Measurements from ENCODE around the gene AKT3.

Gene AKT3

DNA sequence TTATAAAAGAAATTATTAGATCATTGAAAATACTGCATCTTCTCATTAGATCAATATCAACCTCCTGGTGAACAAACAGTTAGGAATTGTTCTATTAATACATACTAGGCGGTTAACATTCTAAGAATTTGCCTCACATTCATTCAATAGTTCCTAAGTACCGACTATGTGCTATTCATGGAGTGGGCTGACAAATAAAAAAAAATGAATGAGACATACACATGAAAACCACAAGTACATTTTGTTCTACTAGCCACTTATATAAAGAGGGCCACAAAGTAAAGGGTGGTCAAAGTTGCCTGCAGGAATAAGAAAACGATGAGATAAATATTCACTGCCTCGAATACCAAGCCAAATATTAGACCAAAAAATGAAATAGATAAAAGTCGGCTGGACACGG is 299.8 kb downstream of the AKT3 start:
- no peak for DNase-seq (ENCODE audit: low spot score)

DNA sequence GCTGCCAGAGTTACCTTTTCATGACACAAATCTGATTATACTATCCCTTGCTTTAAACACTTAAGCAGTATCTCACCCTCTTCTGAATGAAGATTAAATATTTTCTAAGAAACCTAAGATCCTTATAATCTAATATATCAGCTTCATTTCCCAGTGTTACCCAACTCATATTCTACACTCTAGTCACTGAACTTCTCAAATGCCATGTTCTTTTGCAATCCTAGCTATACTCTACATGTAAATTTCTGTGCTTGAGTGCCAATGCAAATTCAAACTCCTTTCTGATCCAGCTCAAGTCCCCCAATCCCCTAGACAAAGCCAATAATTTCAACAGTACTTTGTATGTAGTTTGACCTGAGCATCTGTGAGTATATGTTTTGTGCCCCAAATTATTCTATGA is 300.3 kb downstream of the AKT3 start:
- DNase-seq (ENCODE audit: low spot score): no peak

DNA sequence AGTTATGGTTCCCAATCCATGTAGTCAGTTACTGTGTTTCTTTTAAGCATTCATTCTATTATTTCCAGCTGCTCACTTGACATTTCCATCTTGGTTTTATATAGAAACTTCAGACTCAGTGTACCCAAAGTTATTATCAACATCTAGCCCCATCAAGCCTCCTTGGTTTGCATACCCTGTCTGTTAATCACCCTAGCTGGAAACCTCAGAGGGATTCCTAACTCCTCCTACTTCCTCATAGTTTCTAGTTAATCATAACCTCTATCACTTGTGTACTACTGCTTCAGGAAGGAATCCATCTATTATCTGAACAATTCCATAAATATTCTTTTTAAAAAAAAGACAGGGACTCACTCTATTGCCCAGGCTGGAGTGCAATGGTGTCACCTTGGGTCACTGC is 300.9 kb downstream of the AKT3 start:
- DNase-seq (ENCODE audit: low spot score): no peak

DNA sequence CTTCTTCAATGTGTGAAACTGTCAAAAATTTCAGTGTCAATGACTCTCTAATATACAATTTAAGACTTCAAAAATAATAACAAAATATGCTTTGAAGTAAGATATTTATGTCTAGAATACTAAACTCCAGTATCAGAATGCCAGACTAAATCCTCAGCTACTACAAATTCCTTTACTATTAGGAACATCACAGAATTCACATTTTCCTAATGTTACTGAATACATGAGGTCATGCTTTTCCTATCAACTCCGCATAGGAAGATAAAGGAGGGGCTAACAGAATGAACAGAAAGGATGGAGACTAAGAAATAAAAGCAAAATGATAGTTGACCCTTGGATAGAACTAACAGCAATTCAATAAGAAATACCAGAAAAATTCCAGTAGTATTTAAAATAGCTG is 301.5 kb downstream of the AKT3 start:
- no peak for DNase-seq (ENCODE audit: low spot score)

DNA sequence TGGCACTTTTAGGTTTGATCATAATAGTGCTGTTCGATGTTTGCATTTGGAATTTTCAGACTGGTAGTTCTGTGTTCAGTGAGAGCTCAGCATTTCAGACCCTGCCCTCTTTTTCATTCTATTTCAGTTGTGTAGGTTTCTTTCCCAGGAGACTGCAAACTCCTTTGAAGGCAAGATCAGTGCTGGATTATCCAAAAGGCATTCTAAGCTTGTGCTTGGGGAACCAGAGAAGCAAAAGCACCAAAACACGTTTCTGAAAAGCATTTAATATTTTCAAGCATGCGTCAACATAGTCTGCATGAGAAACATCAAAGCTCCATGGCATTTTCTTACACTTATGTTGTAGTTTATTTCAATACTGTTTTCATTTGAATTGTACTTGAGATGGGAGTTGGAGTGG is 302.2 kb downstream of the AKT3 start:
- no peak for DNase-seq (ENCODE audit: low spot score)

DNA sequence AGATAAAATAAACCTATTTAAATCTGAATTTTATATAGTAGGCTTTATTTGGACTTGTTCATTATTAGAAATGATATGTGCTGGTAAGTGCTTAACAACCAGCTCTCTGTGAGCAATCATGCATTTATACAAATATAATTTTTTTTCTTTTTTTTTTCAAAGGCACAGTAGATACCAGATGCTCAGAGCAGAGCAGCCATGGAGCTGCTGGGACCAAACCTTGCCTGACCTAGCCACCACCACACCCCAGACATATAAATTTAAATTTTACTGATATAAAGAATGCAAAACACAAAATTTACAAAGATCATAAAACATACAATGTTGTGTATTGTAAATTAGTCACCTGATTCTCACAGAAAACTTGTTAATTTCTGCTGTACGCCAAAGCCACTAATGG is 303.6 kb downstream of the AKT3 start:
- DNase-seq (ENCODE audit: low spot score): no peak

DNA sequence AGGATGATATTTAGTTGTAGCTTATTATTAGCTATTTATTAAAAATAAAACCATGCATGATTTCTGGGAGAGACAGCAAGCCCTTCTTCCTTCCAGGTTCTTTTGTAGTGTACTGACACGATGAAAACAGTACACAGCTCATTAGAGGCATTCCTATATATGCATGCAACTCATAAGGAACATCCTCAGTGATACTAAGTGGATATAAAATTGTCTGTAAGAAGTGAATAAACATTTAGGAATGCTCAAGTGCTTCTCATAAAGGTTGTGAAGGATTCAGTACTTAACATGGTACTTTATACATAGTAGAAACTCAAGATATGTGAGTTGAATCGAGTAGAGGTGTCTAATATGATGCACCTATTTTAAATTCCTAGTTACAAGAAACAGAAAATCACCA is 306.5 kb downstream of the AKT3 start:
- no peak for DNase-seq (ENCODE audit: low spot score)

DNA sequence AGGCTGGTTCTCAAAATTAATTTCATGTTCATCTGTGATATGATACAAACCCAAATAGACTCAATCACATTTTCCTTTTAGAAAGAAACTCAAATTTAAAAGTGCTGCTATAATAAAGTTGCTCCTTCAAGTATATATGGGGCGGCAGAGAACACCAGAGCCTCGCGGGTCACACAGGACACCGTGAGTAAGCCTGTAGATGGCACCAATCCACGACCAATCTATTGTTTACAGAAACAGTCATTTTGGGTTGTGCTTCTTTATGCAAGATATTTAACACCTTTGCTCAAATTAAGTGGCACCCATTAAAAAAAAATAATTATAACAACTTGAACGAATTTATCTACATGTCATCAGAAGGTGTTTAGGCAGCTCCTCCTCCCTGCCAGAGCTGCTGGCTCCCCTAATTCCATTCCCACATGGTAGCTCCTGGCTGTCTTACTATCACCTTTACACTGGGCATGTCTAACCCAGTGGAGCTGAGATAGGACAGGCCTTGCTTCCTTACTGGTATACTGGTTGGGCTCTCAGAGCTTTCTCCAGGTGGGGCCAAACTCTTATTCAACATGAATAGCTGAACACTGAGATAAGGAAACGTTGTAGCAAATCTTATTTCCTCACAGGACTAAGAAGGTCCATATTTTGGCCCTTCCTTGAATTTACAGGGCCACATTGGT is 307.2 kb downstream of the AKT3 start:
- no peak for DNase-seq (ENCODE audit: low spot score)

DNA sequence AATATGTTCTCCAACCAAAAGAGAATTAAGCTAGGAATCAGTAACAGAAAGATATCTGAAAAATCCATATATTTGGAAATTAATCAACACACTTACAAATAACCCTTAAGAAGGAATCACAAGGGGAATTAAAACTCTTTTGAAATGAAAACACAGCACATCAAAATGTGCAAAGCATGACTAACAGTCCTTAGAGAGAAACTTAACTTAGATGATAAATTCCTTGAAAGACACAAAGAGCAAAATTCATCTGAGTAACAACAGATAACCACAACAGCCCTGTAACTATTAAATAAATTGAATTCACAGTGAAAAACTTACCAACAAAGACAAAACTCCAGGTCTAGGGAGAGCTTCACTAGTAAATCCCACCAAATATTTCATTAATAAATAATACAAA is 310.4 kb downstream of the AKT3 start:
- DNase-seq (ENCODE audit: low spot score): no peak

DNA sequence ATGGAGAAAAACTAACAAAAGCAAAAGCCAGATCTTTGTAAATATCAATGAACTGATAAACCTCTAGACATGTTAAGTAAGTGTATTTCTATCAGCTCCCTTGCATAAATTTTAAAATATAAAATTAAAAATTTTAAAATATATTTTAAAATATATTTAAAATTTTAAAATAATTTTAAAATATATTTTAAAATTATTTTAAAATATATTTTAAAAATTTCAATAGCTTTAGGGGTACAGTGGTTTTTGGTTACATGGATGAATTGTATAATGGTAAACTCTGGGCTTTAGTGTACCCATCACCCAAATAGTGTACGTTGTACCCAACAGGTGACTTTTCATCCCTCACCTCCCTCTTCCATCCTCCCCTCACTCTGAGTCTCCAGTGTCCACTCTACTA is 315.0 kb downstream of the AKT3 start:
- DNase-seq (ENCODE audit: low spot score): no peak

DNA sequence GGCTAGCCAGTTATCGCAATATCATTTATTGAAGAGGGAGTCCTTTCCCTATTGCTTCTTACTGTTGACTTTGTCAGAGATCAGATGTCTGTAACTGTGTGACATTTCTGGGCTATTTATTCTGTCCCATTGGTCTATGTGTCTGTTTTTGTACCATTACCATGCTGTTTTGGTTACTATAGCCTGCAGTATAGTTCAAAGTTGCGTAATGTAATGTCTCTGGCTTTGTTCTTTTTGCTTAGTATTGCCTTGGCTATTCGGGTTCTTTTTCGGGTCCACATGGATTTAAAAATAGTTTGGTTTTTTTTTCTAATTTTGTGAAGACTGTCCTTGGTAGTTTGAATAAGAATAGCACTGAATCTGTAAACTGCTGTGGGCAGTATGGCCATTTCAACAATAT is 320.5 kb downstream of the AKT3 start:
- DNase-seq (ENCODE audit: low spot score): no peak

DNA sequence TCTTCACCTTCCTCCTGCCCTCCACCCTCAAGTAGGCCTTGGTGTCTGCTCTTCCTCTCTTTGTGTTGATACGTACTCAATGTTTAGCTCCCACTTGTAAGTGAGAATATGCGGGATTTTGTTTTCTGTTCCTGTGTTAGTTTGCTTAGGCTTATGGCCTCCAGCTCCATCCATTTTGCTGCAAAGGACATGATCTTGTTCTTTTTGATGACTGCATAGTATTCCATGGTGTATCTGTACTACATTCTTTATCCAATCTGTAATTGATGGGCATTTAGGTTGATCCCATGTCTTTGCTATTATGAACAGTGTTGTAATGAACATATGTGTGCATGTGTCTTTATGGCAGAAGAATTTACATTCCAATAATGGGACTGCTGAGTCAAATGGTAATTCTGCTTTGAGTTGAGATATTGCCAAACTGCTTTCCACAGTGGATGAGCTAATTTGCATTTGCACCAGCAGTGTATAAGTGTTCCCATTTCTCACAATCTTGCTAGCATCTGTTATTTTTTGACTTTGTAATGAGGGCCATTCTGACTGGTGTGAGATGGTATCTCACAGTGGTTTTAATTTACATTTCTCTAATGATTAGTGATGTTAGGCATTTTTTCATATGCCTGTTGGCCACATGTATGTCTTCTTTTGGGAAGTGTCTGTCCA is 321.5 kb downstream of the AKT3 start:
- no peak for DNase-seq (ENCODE audit: low spot score)

DNA sequence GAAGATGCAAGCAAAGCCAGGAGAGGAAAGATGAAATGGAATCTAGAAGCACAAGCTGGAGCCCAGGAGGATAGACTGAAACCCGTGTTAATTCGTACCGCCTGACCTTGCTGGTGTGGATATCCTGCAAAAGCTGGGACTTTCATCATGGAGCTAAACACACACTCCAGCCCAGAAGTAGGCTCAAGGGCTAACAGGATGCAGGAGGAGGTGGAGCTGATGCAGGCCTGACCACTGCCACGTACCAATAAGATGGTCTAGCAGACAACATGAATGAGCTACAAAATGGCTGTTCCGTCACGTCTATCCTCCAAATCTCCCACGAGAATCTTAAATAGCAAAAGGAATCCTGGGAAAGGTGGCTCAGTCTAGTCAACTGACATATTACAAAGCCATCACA is 323.9 kb downstream of the AKT3 start:
- no peak for DNase-seq (ENCODE audit: low spot score)

DNA sequence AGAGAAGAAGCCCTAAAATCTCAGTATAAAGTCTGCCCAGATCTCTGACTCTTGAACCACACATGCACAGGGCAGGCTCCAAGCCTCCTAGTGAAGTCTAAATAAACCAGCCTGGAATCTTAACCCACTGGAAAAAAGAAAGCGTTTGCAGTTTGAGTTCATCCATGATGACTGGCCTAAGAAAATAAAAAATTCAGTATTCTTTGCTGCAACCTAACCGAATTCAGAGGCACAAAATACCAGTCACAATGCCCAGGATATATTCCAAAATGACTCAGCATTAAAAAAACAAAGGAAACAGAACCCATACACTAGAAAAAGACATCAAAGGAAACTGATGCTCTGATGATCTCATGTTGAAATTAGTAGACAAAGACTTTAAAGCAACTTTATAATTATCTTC is 325.0 kb downstream of the AKT3 start:
- no peak for DNase-seq (ENCODE audit: low spot score)

DNA sequence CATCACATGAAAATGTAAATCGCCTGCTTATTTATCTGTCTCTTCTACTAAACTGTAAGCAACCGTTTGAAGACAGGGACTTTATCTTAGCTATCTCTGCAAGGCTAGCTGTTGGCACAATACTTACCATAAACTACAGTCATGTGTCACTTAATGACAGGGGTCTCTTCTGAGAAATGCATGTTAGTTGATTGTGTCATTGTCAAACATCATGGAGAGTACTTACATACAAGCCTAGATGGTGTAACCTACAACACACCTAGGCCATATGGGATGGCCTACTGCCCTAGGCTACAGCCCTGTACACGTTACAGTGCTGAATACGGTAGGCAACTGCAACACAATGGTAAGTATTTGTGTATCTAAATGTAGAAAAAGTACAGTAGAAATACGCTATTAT is 326.3 kb downstream of the AKT3 start:
- no peak for DNase-seq (ENCODE audit: low spot score)

DNA sequence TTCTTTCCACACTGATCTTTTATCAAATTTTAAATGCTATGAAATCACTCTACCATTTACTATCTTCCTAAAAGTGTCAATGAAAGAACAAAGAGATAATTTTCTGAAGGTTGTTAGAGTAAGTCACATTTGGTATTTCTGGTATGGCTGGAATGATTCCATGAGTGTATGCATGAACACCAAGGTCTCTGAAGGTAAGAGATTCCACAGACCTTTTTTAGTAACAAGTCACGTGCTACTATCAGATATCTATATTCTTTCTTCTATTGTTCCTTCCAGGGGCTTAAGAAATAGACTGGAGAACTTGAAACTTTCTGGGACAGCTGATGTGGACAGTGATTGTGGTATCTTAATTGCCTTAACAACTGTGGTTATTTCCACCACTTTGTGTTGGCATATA is 329.2 kb downstream of the AKT3 start:
- no peak for DNase-seq (ENCODE audit: low spot score)

DNA sequence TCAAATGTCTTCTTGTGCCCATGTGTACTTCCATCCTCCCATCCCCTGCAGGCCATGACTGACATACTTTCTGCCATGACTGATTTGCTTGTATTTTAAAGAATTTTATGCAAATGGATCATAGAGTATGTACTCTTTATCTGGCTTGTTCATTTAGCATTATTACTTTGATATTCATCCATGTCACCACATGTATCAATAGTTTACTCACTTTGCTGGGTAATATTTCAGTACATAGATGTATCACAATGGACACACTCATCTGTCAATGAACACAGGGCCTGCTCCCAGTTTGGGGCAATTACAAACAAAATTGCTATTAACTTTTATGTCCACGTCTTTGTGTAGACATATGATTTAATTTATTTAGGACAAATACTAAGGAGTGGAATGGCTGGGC is 335.1 kb downstream of the AKT3 start:
- no peak for DNase-seq (ENCODE audit: low spot score)

DNA sequence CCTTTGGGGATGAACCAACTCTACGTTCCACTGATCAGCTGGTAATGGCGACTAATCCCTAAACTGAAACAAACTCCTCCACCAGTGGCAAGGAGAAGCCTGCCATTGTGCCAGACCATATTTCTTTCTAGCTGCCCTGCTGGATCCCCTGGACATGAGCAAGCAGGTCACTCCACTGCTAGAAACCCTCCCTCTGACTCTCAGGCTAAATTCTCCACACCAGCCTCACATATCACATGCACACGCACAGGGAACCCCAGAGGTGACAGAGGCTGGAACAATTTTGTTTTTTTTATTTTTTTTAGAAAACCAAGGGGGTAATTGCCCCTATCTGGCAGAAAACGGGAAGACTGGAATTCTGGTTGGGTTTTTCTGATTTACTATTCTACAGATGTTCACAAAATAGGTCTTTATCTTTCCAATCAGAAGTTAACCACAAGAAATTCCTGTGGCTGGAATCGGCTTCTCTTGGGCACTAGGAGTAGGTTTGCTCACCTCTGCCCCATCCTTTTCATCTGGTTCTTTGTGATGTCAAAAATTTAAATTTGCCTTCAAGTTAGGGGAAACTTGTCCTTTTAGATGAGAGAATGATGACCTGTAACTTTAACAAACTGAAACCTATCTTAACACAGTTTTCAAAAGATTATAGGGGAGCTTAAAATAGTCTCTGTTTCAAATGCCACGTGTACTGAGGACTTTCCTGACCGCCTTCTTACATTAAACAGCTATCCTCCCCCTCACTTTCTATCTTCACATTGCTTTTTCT is 336.1 kb downstream of the AKT3 start:
- DNase-seq (ENCODE audit: low spot score): no peak

DNA sequence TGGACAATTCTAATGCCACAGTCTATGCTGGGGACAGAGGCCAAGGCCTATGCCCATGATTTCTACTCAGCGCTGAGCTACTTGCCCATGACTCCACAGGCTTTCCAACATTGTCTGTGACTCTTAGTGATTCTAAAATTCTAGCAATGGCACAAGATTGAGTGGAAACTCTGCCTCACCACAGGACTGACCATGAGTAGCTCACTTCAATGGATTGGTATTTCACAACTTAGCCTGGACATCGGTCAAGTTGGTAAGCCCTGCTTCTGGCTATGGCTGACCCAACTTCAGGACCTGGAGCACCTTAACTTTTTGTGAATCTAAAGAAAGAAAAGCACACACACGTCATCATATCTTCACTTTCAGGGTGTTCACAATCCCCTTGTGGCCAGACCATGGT is 339.1 kb downstream of the AKT3 start:
- no peak for DNase-seq (ENCODE audit: low spot score)

DNA sequence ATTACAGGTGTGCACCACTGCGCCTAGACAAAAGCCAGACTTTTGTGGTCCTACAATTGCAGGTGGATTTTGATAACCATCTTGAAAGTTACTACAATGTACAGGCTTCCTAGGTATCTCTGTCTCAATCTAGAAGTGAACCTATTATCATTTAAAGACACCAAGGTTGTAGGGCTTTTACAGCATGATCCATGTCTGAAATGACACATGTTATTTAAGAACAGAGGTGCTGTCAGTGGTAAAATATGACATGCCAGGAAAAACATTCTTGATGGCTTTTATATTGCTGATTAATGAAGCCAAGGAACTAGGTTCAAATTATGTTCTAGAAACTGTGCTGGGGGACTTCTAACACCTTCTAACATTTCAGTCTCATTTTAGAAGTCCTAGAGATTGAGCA is 341.1 kb downstream of the AKT3 start:
- DNase-seq (ENCODE audit: low spot score): no peak

DNA sequence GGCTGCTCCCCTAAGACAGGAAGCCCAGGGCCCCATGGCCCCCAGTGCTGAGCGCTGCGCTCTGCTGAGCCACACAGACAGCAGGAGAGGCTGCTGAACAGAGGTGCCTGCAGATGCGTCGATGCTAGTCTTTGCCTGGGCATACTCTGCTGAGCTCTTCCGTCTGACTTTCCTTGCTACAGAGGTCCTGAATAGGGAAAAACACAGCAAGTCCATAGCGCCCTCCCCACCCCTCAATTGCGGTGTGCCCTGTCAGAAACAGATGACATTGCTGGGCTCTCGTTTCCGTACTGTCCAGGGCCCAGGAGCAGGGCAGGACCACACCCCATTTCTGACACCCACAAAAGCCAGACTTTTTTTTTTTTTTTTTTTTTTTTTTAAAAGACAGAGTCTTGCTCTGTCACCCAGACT is 341.7 kb downstream of the AKT3 start:
- DNase-seq (ENCODE audit: low spot score): no peak

DNA sequence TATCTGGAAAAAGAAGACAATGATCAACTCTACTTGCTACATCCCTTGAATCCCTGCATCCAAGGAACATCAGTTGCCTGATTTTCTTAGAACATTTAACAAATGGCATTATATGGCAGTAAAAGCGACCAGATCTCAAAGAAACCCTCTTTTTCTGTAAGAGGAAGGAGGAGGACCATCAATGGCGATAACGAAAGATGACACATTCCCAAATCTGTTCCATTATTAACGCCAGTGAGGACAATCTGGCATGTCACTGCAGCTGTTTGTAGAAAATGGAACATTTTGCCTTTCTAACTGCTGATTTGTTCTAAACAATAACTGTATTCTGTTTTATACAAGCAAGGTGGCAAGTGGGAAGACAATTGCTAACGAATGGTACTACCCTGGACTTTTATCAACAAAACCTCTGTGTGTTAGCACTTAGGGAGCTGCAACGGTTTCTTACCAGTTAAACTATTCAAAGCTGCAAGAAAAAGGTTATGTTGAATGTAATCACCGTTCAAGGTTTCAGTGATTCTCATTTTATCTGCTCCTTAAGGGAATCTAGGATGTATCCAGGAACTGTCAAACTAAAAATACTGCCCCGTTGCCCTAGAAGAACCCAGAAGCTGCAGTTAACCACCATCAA is 342.3 kb downstream of the AKT3 start:
- no peak for DNase-seq (ENCODE audit: low spot score)

Data from hematopoietic multipotent progenitor cell treated with erythropoietin and hydrocortisone succinate and interleukin-3 and kit ligand, for 17 days (in vitro differentiated cells).